ENCODE results near the gene FHL1.

GRCh38 chrX:136200466-136200865 lies 53.1 kb downstream of the FHL1 start:
- TF ChIP-seq CTCF (IDR thresholded peaks at IDR 0.05) (no peak), POLR2AphosphoS5 (IDR thresholded peaks at IDR 0.05; ENCODE audit: insufficient read depth in 1 of 2, low read depth in 1 of 2) (no peak), POLR2A (IDR thresholded peaks at IDR 0.05) (no peak)
